Measurements from ENCODE around the gene PRSS53.

Gene PRSS53

GRCh38 chr16:31079342-31079944, 9.3 kb downstream of the PRSS53 start:
- no peak overlapping the region for H3K9ac ChIP-seq

GRCh38 chr16:31078597-31079341, 10.0 kb downstream of the PRSS53 start:
- no peak overlapping the region for H2AFZ ChIP-seq
- no peak overlapping the region for H3K4me2 ChIP-seq (ENCODE audit: low read length)
- no peaks in the 10 kb centered on the region for H3K36me3 ChIP-seq (ENCODE audit: control insufficient read depth, insufficient read depth, low read length)
- no peak for TF ChIP-seq CTCF (IDR thresholded peaks at IDR 0.05)
- no peak overlapping the region for H3K27ac ChIP-seq
- H3K9ac ChIP-seq, result no peak overlapping the region
- peaks cover 2% of the 10 kb centered on the region for H3K4me1 ChIP-seq
- H3K4me3 ChIP-seq (ENCODE audit: low read depth, low read length), result no peak overlapping the region
- peaks cover 21% of the 10 kb centered on the region for H3K79me2 ChIP-seq
- H3K9me3 ChIP-seq (ENCODE audit: control insufficient read depth, low read length), result no peaks in the 10 kb centered on the region
- H3K27me3 ChIP-seq (ENCODE audit: control insufficient read depth, insufficient read depth, low read length), result no peaks in the 10 kb centered on the region

More at GRCh38 chr16:31079342-31079944, 9.3 kb downstream of the PRSS53 start:
- Histone ChIP-seq H3K36me3 (ENCODE audit: control insufficient read depth, insufficient read depth, low read length) (no peaks in the 10 kb centered on the region), H3K4me2 (ENCODE audit: low read length) (no peak overlapping the region), H3K27me3 (ENCODE audit: control insufficient read depth, insufficient read depth, low read length) (no peaks in the 10 kb centered on the region), H3K27ac (no peak overlapping the region), H2AFZ (no peak overlapping the region), H3K79me2 (peaks cover 21% of the 10 kb centered on the region), H3K4me3 (ENCODE audit: low read depth, low read length) (no peak overlapping the region), H3K4me1 (peaks cover 2% of the 10 kb centered on the region), H3K9me3 (ENCODE audit: control insufficient read depth, low read length) (no peaks in the 10 kb centered on the region)
- no peak for TF ChIP-seq CTCF (IDR thresholded peaks at IDR 0.05)

- H3K79me2 ChIP-seq, result peaks cover 21% of the 10 kb centered on the region
- H3K9me3 ChIP-seq (ENCODE audit: control insufficient read depth, low read length), result no peaks in the 10 kb centered on the region
Observed at GRCh38 chr16:31077592-31078396, 10.9 kb downstream of the PRSS53 start.

GRCh38 chr16:31077024-31077423, 11.7 kb downstream of the PRSS53 start:
- Histone ChIP-seq H3K27ac (no peak overlapping the region), H3K27me3 (ENCODE audit: control insufficient read depth, insufficient read depth, low read length) (no peaks in the 10 kb centered on the region), H2AFZ (no peak overlapping the region), H3K9ac (no peak overlapping the region), H3K4me2 (ENCODE audit: low read length) (no peak overlapping the region), H3K79me2 (peaks cover 21% of the 10 kb centered on the region), H3K9me3 (ENCODE audit: control insufficient read depth, low read length) (no peaks in the 10 kb centered on the region), H3K4me3 (ENCODE audit: low read depth, low read length) (no peak overlapping the region), H3K36me3 (ENCODE audit: control insufficient read depth, insufficient read depth, low read length) (no peaks in the 10 kb centered on the region), H3K4me1 (peaks cover 2% of the 10 kb centered on the region)
- no peak for TF ChIP-seq CTCF (IDR thresholded peaks at IDR 0.05)

More at GRCh38 chr16:31077592-31078396, 10.9 kb downstream of the PRSS53 start:
- H3K4me3 ChIP-seq (ENCODE audit: low read depth, low read length), result no peak overlapping the region
- no peak overlapping the region for H3K4me2 ChIP-seq (ENCODE audit: low read length)
- no peaks in the 10 kb centered on the region for H3K27me3 ChIP-seq (ENCODE audit: control insufficient read depth, insufficient read depth, low read length)
- H3K4me1 ChIP-seq, result peaks cover 2% of the 10 kb centered on the region
- no peaks in the 10 kb centered on the region for H3K36me3 ChIP-seq (ENCODE audit: control insufficient read depth, insufficient read depth, low read length)
- no peak overlapping the region for H3K9ac ChIP-seq
- H2AFZ ChIP-seq, result no peak overlapping the region
- no peak for TF ChIP-seq CTCF (IDR thresholded peaks at IDR 0.05)
- no peak overlapping the region for H3K27ac ChIP-seq

Data from parathyroid adenoma (tissue), 2 donors.